GM23338 (cell line): Measurements from ENCODE around the gene KCNJ2.

Experiments used
- CTCF ChIP-seq, 2 experiments: fragments of 200-600 bp in 1 of 2; sonication (generic) in 1 of 2; conservative IDR thresholded peaks; 2 replicates each; pipeline versions ENCODE4 v1.5.1 to v1.6.1; 2016 to 2017; ENCODE audit warnings: antibody characterized with exemption in 2 of 2, low read depth in 2 of 2, mild to moderate bottlenecking in 2 of 2, moderate library complexity in 1 of 2
- EZH2 ChIP-seq: fragments of 200-600 bp; sonication (generic); IDR thresholded peaks from one replicate; pipeline ENCODE4 v1.8.0; 2017; ENCODE audit warnings: antibody characterized with exemption, mild to moderate bottlenecking, low read depth; ENCODE audit not compliant: unreplicated experiment
- EZH2phosphoT487 ChIP-seq: fragments of 200-600 bp; sonication (generic); IDR thresholded peaks from one replicate; pipeline ENCODE4 v1.8.1; 2018; ENCODE audit warnings: antibody characterized with exemption; ENCODE audit not compliant: unreplicated experiment
- NANOG ChIP-seq: IDR thresholded peaks from 2 replicates; pipeline ENCODE4 v1.6.1; 2016; ENCODE audit warnings: antibody characterized with exemption, borderline replicate concordance
- POLR2AphosphoS5 ChIP-seq: IDR thresholded peaks from 2 replicates; pipeline ENCODE4 v1.6.1; 2016; ENCODE audit warnings: antibody characterized with exemption, low read depth
- REST ChIP-seq: IDR thresholded peaks from one replicate; pipeline ENCODE4 v1.6.1; 2018; ENCODE audit warnings: antibody characterized with exemption; ENCODE audit not compliant: unreplicated experiment
- ZNF331 ChIP-seq: fragments of 250-450 bp; sonication (Bioruptor Pico); IDR thresholded peaks from 2 replicates; pipeline ENCODE4 v1.5.0; 2020; ENCODE audit warnings: low read depth, mild to moderate bottlenecking, moderate library complexity

GRCh38 chr17:70139449-70139993 is 29.8 kb upstream of the KCNJ2 start:
- no peak for TF ChIP-seq EZH2phosphoT487
- no peak for TF ChIP-seq ZNF331 (CRISPR knock-in tag)
- no peak for TF ChIP-seq CTCF (conservative IDR thresholded peaks at IDR 0.05; ENCODE audit: low read depth in 2 of 2)
- TF ChIP-seq POLR2AphosphoS5, result no peak
- no peak for TF ChIP-seq EZH2
- TF ChIP-seq NANOG, result no peak
- no peak for TF ChIP-seq REST
